HUES48 (cell line): ENCODE measurements around the gene ITGAE.

Experiments used
- H3K27ac ChIP-seq: one replicate; pipeline ENCODE4 v1.7.0; 2013; ENCODE audit warnings: low read depth, low read length, inconsistent platforms
- H3K27me3 ChIP-seq: 2 replicates; pipeline ENCODE4 v1.6.1; 2013; ENCODE audit warnings: mild to moderate bottlenecking, low read length; ENCODE audit not compliant: control insufficient read depth, insufficient read depth
- H3K36me3 ChIP-seq: 2 replicates; pipeline ENCODE4 v1.6.1; 2013; ENCODE audit warnings: low read length; ENCODE audit not compliant: control insufficient read depth, insufficient read depth
- H3K4me1 ChIP-seq: 2 replicates; pipeline ENCODE4 v1.6.1; 2013; ENCODE audit warnings: mild to moderate bottlenecking, low read length; ENCODE audit not compliant: control insufficient read depth, insufficient read depth
- H3K4me3 ChIP-seq: 2 replicates; pipeline ENCODE4 v1.5.1; 2013; ENCODE audit warnings: mild to moderate bottlenecking, low read depth, low read length
- H3K9ac ChIP-seq: 2 replicates; pipeline ENCODE4 v1.6.1; 2013; ENCODE audit warnings: mild to moderate bottlenecking, low read depth, low read length, moderate library complexity
- H3K9me3 ChIP-seq: 2 replicates; pipeline ENCODE4 v1.6.1; 2013; ENCODE audit warnings: low read length; ENCODE audit not compliant: control insufficient read depth, insufficient read depth

ITGAE gene

GRCh38 chr17:3724378-3725077 is 76.5 kb downstream of the ITGAE start:
- H3K9me3 ChIP-seq, result no peaks in the 10 kb centered on the region
- H3K4me1 ChIP-seq, result peaks cover 5% of the 10 kb centered on the region; the same call in 1 of the 2 replicates
- H3K4me3 ChIP-seq, result peak overlapping the region; percentile 81
- H3K36me3 ChIP-seq, result peaks cover 34% of the 10 kb centered on the region
- peak overlapping the region; percentile 57 for H3K27ac ChIP-seq
- H3K27me3 ChIP-seq, result no peaks in the 10 kb centered on the region
- peak overlapping the region; percentile 82 for H3K9ac ChIP-seq

- Histone ChIP-seq H3K9ac (peak within 1 kb of the TSS; percentile 82), H3K9me3 (no peaks in the 10 kb centered on the region), H3K27ac (peak within 1 kb of the TSS; percentile 57), H3K4me3 (peak within 1 kb of the TSS; percentile 81), H3K36me3 (peaks cover 40% of the 10 kb centered on the region), H3K27me3 (no peaks in the 10 kb centered on the region), H3K4me1 (peaks cover 5% of the 10 kb centered on the region; the same call in 1 of the 2 replicates)
These were observed 77.2 kb downstream of the ITGAE start, which contains the start of gene HASPIN for GRCh38 chr17:3723556-3724377. TSS of gene HASPIN (plus strand) at chr17:3723903. CDS start at chr17:3723936, 33 bp downstream.

- Histone ChIP-seq H3K36me3 (peaks cover 46% of the 10 kb centered on the region), H3K9ac (peak overlapping the region; percentile 82), H3K4me3 (peak overlapping the region; percentile 81), H3K4me1 (peaks cover 5% of the 10 kb centered on the region; the same call in 1 of the 2 replicates), H3K9me3 (no peaks in the 10 kb centered on the region), H3K27ac (peak overlapping the region; percentile 57), H3K27me3 (no peaks in the 10 kb centered on the region)
These were observed 77.8 kb downstream of the ITGAE start for GRCh38 chr17:3723188-3723555.

GRCh38 chr17:3722716-3723115 is 78.3 kb downstream of the ITGAE start:
- Histone ChIP-seq H3K4me3 (peak overlapping the region; percentile 81), H3K9me3 (no peaks in the 10 kb centered on the region), H3K27me3 (no peaks in the 10 kb centered on the region), H3K4me1 (peaks cover 5% of the 10 kb centered on the region; the same call in 1 of the 2 replicates), H3K9ac (0 out of 2 replicates have a peak overlapping the region, but pooled peaks have one; percentile 82), H3K36me3 (peaks cover 46% of the 10 kb centered on the region), H3K27ac (no peak overlapping the region)

- H3K9me3 ChIP-seq, result no peaks in the 10 kb centered on the region
- no peak overlapping the region for H3K9ac ChIP-seq
- no peak overlapping the region for H3K27ac ChIP-seq
- H3K4me3 ChIP-seq, result no peak overlapping the region
- H3K27me3 ChIP-seq, result no peaks in the 10 kb centered on the region
- H3K36me3 ChIP-seq, result peaks cover 58% of the 10 kb centered on the region
- peaks cover 5% of the 10 kb centered on the region; the same call in 1 of the 2 replicates for H3K4me1 ChIP-seq
These were observed 81.7 kb downstream of the ITGAE start for GRCh38 chr17:3719265-3719664.

GRCh38 chr17:3718201-3718600 is 82.8 kb downstream of the ITGAE start:
- Histone ChIP-seq H3K4me3 (no peak overlapping the region), H3K36me3 (peaks cover 59% of the 10 kb centered on the region), H3K4me1 (peaks cover 5% of the 10 kb centered on the region; the same call in 1 of the 2 replicates), H3K9me3 (no peaks in the 10 kb centered on the region), H3K27ac (no peak overlapping the region), H3K9ac (no peak overlapping the region), H3K27me3 (no peaks in the 10 kb centered on the region)

GRCh38 chr17:3715296-3715695 is 85.7 kb downstream of the ITGAE start:
- Histone ChIP-seq H3K4me3 (no peak overlapping the region), H3K9me3 (no peaks in the 10 kb centered on the region), H3K9ac (no peak overlapping the region), H3K27me3 (no peaks in the 10 kb centered on the region), H3K36me3 (peaks cover 70% of the 10 kb centered on the region), H3K27ac (no peak overlapping the region), H3K4me1 (0 out of 2 replicates have a peak, but pooled peaks cover 4% of the 10 kb centered on the region)

GRCh38 chr17:3712811-3713463 is 88.1 kb downstream of the ITGAE start:
- H3K4me1 ChIP-seq, result 0 out of 2 replicates have a peak, but pooled peaks cover 4% of the 10 kb centered on the region
- no peaks in the 10 kb centered on the region for H3K27me3 ChIP-seq
- H3K4me3 ChIP-seq, result no peak overlapping the region
- H3K9ac ChIP-seq, result no peak overlapping the region
- H3K36me3 ChIP-seq, result peaks cover 47% of the 10 kb centered on the region
- no peaks in the 10 kb centered on the region for H3K9me3 ChIP-seq
- H3K27ac ChIP-seq, result no peak overlapping the region

- Histone ChIP-seq H3K9me3 (no peaks in the 10 kb centered on the region), H3K27me3 (no peaks in the 10 kb centered on the region), H3K9ac (no peak overlapping the region), H3K4me1 (0 out of 2 replicates have a peak, but pooled peaks cover 4% of the 10 kb centered on the region), H3K27ac (peak overlapping the region; percentile 39), H3K36me3 (peaks cover 28% of the 10 kb centered on the region), H3K4me3 (no peak overlapping the region)
These were observed 90.0 kb downstream of the ITGAE start for GRCh38 chr17:3710951-3711383.

GRCh38 chr17:3708366-3708765 is 92.6 kb downstream of the ITGAE start:
- 0 out of 2 replicates have a peak, but pooled peaks cover 4% of the 10 kb centered on the region for H3K4me1 ChIP-seq

More at GRCh38 chr17:3708366-3708765, 92.6 kb downstream of the ITGAE start:
- Histone ChIP-seq H3K4me3 (no peak overlapping the region), H3K9ac (no peak overlapping the region), H3K36me3 (peaks cover 13% of the 10 kb centered on the region), H3K27me3 (no peaks in the 10 kb centered on the region), H3K9me3 (no peaks in the 10 kb centered on the region), H3K27ac (no peak overlapping the region)
